Measurements from ENCODE around the gene CHRNA7.

CHRNA7 gene

GRCh38 chr15:32029409-32029861 lies 880 bp upstream of the CHRNA7 start:
- Histone ChIP-seq H3K9ac (ENCODE audit: low read depth, low read length) (no peak overlapping the region), H3K9me3 (ENCODE audit: insufficient read depth, low read length, severe bottlenecking) (no peaks in the 10 kb centered on the region)

GRCh38 chr15:32030795-32031194 lies 480 bp downstream of the CHRNA7 start:
- no peaks in the 10 kb centered on the region for H3K79me2 ChIP-seq (ENCODE audit: insufficient read depth, low read length)
- TF ChIP-seq EZH2 (IDR thresholded peaks at IDR 0.05; ENCODE audit: borderline replicate concordance, low read depth, low read length, severe bottlenecking) (no peak), CTCF (IDR thresholded peaks at IDR 0.05; ENCODE audit: borderline replicate concordance, extremely low read depth, low read length, poor library complexity, severe bottlenecking) (no peak)
- DNase-seq = no peak
- H3K9me3 ChIP-seq (ENCODE audit: insufficient read depth, low read length, severe bottlenecking) = no peaks in the 10 kb centered on the region
- H3K27ac ChIP-seq (ENCODE audit: low read length) = no peak overlapping the region
- ATAC-seq (ENCODE audit: insufficient read depth, low read depth) = no peak
- H3K9ac ChIP-seq (ENCODE audit: low read depth, low read length) = no peak overlapping the region
- H3K4me2 ChIP-seq (ENCODE audit: insufficient read depth, low read length) = no peak overlapping the region
- H3K36me3 ChIP-seq (ENCODE audit: insufficient read depth, low read length) = no peaks in the 10 kb centered on the region
- no peak overlapping the region for H2AFZ ChIP-seq (ENCODE audit: low read depth, low read length)
- H3K4me3 ChIP-seq (ENCODE audit: low read depth in 1 of 2, low read length in 2 of 2) = no peak overlapping the region
- no peaks in the 10 kb centered on the region for H3K27me3 ChIP-seq (ENCODE audit: insufficient read depth, low read length, poor library complexity)
- no peaks in the 10 kb centered on the region for H3K4me1 ChIP-seq (ENCODE audit: insufficient read depth, low read length)
- no peaks in the 10 kb centered on the region for H4K20me1 ChIP-seq (ENCODE audit: insufficient read depth, low read length)

More at GRCh38 chr15:32029409-32029861, 880 bp upstream of the CHRNA7 start:
- no peak for ATAC-seq (ENCODE audit: insufficient read depth, low read depth)
- Histone ChIP-seq H3K4me2 (ENCODE audit: insufficient read depth, low read length) (no peak overlapping the region), H3K27me3 (ENCODE audit: insufficient read depth, low read length, poor library complexity) (peaks cover 3% of the 10 kb centered on the region), H2AFZ (ENCODE audit: low read depth, low read length) (no peak overlapping the region), H3K36me3 (ENCODE audit: insufficient read depth, low read length) (no peaks in the 10 kb centered on the region), H3K27ac (ENCODE audit: low read length) (no peak overlapping the region), H3K4me1 (ENCODE audit: insufficient read depth, low read length) (no peaks in the 10 kb centered on the region), H3K79me2 (ENCODE audit: insufficient read depth, low read length) (no peaks in the 10 kb centered on the region), H3K4me3 (ENCODE audit: low read depth in 1 of 2, low read length in 2 of 2) (no peak overlapping the region), H4K20me1 (ENCODE audit: insufficient read depth, low read length) (no peaks in the 10 kb centered on the region)
- DNase-seq = no peak
- no peak for TF ChIP-seq CTCF (IDR thresholded peaks at IDR 0.05; ENCODE audit: borderline replicate concordance, extremely low read depth, low read length, poor library complexity, severe bottlenecking)
- no peak for TF ChIP-seq EZH2 (IDR thresholded peaks at IDR 0.05; ENCODE audit: borderline replicate concordance, low read depth, low read length, severe bottlenecking)

GRCh38 chr15:32033186-32033890 lies 3.0 kb downstream of the CHRNA7 start:
- no peak for ATAC-seq (ENCODE audit: insufficient read depth, low read depth)
- Histone ChIP-seq H3K36me3 (ENCODE audit: insufficient read depth, low read length) (no peaks in the 10 kb centered on the region), H3K4me2 (ENCODE audit: insufficient read depth, low read length) (no peak overlapping the region), H3K27ac (ENCODE audit: low read length) (no peak overlapping the region), H3K4me3 (ENCODE audit: low read depth in 1 of 2, low read length in 2 of 2) (no peak overlapping the region), H2AFZ (ENCODE audit: low read depth, low read length) (no peak overlapping the region), H3K9me3 (ENCODE audit: insufficient read depth, low read length, severe bottlenecking) (no peaks in the 10 kb centered on the region), H4K20me1 (ENCODE audit: insufficient read depth, low read length) (no peaks in the 10 kb centered on the region), H3K79me2 (ENCODE audit: insufficient read depth, low read length) (no peaks in the 10 kb centered on the region), H3K9ac (ENCODE audit: low read depth, low read length) (no peak overlapping the region), H3K27me3 (ENCODE audit: insufficient read depth, low read length, poor library complexity) (no peaks in the 10 kb centered on the region), H3K4me1 (ENCODE audit: insufficient read depth, low read length) (no peaks in the 10 kb centered on the region)
- TF ChIP-seq EZH2 (IDR thresholded peaks at IDR 0.05; ENCODE audit: borderline replicate concordance, low read depth, low read length, severe bottlenecking) = no peak
- no peak for TF ChIP-seq CTCF (IDR thresholded peaks at IDR 0.05; ENCODE audit: borderline replicate concordance, extremely low read depth, low read length, poor library complexity, severe bottlenecking)
- no peak for DNase-seq
